GM12864 (cell line): ENCODE data around the gene PTPRT.

Experiments used
- DNase-seq: peaks from one replicate; pipeline ENCODE4 v3.0.0-alpha.2; 2011; ENCODE audit warnings: low read depth
- H3K4me3 ChIP-seq: 2 replicates; pipeline ENCODE4 v1.5.1; 2011; ENCODE audit warnings: mild to moderate bottlenecking, low read depth, low read length, control low read depth
- CTCF ChIP-seq: IDR thresholded peaks from 2 replicates; pipeline ENCODE4 v1.5.1; 2011; ENCODE audit warnings: low read depth, mild to moderate bottlenecking, moderate library complexity, low read length, control low read depth, inconsistent platforms; ENCODE audit errors: missing control alignments

The PTPRT gene

GRCh38 chr20:42272516-42272915 is 917.2 kb downstream of the PTPRT start:
- H3K4me3 ChIP-seq: no peak overlapping the region
- no peak for TF ChIP-seq CTCF
- no peak for DNase-seq

- no peak for DNase-seq
- H3K4me3 ChIP-seq: no peak overlapping the region
- TF ChIP-seq CTCF: no peak
Observed at GRCh38 chr20:42270539-42270938, 919.2 kb downstream of the PTPRT start.

- DNase-seq: no peak
- TF ChIP-seq CTCF: no peak
- no peak overlapping the region for H3K4me3 ChIP-seq
Observed at GRCh38 chr20:42267793-42268384, 921.8 kb downstream of the PTPRT start.

GRCh38 chr20:42261766-42262270 is 927.9 kb downstream of the PTPRT start:
- no peak for DNase-seq
- no peak overlapping the region for H3K4me3 ChIP-seq
- TF ChIP-seq CTCF: no peak

- TF ChIP-seq CTCF: no peak
- no peak for DNase-seq
- no peak overlapping the region for H3K4me3 ChIP-seq
Observed at GRCh38 chr20:42260184-42260583, 929.5 kb downstream of the PTPRT start.

- TF ChIP-seq CTCF: no peak
- H3K4me3 ChIP-seq: no peak overlapping the region
- no peak for DNase-seq
Observed at GRCh38 chr20:42259389-42259788, 930.3 kb downstream of the PTPRT start.
